HCT116 (cell line): ENCODE results near the gene ZNF579. TPM values are rescaled to one million over a fixed set of nuclear protein-coding genes. Genes with fewer than 3 reads are reported as not detected.

Experiments
- ATAC-seq: fragments of 200-7000 bp; cut with Tn5 transposase; 2 replicates; pipeline ENCODE4 v1.9.1; 2020; ENCODE audit warnings: mild to moderate bottlenecking, moderate library complexity
- BruUV-seq: library from RNA; stranded (reverse); fragments of 400-500 nt; replicated peaks from 2 replicates; lab custom pipeline; 2021; lab: Mats Ljungman, UMichigan
- CTCF ChIA-PET: fragments of 300-600 bp; sonication (Branson Sonifier 250); formaldehyde crosslinking; loops from one replicate; lab custom pipeline; 2021; ENCODE audit warnings: antibody characterized with exemption; lab: Charles Lee
- POLR2A ChIA-PET: fragments of 300-600, 350-600 bp; sonication (Branson Sonifier 250); formaldehyde crosslinking; loops from one replicate; lab custom pipeline; 2021; ENCODE audit warnings: antibody characterized with exemption; lab: Charles Lee
- RAD21 ChIA-PET, 2 experiments: fragments of 300-600 bp; sonication (Branson Sonifier 250); formaldehyde crosslinking; loops; one replicate each; lab custom pipeline; 2023; ENCODE audit warnings: low total read pairs in 2 of 2; ENCODE audit not compliant: uncharacterized antibody in 2 of 2, unreplicated experiment in 2 of 2, low non-redundant PET in 1 of 2; lab: Charles Lee
- DNase-seq: peaks from one replicate; pipeline ENCODE4 v3.0.0-alpha.2; 2010; ENCODE audit warnings: low read depth, low spot score
- H2AFZ ChIP-seq: fragments of 200-600 bp; shearing (Covaris generic), sonication (generic); 2 replicates; pipeline ENCODE4 v1.6.1; 2017; ENCODE audit warnings: low read depth, mixed run types, mixed read lengths, antibody characterized with exemption, low read length; ENCODE audit not compliant: poor library complexity, severe bottlenecking
- H3K27ac ChIP-seq: 2 replicates; pipeline ENCODE4 v1.5.1; 2012; ENCODE audit warnings: low read depth, low read length
- H3K27me3 ChIP-seq: fragments of 200-600 bp; sonication (generic); 2 replicates; pipeline ENCODE4 v1.6.1; 2016; ENCODE audit warnings: mixed run types, low read length, mixed read lengths; ENCODE audit not compliant: insufficient read depth
- H3K36me3 ChIP-seq, 2 experiments: fragments of 200-500 bp in 1 of 2; fragments of 200-600 bp in 1 of 2; sonication (Bioruptor generic) in 1 of 2; sonication (generic) in 1 of 2; 2 replicates each; pipeline versions ENCODE4 v1.5.1 to v1.6.1; 2014 to 2016; ENCODE audit warnings: low read length in 2 of 2, inconsistent platforms in 1 of 2, mixed read lengths in 1 of 2, mixed run types in 1 of 2; ENCODE audit not compliant: insufficient read depth in 2 of 2, control insufficient read depth in 1 of 2
- H3K4me1 ChIP-seq, 2 experiments: fragments of 200-600 bp in 1 of 2; sonication (generic) in 1 of 2; 2 replicates each; pipeline versions ENCODE4 v1.5.1 to v1.6.1; 2012 to 2017; ENCODE audit warnings: low read length in 2 of 2, inconsistent platforms in 1 of 2, mild to moderate bottlenecking in 1 of 2, mixed read lengths in 1 of 2, mixed run types in 1 of 2, moderate library complexity in 1 of 2; ENCODE audit not compliant: insufficient read depth in 2 of 2, control insufficient read depth in 1 of 2
- H3K4me2 ChIP-seq: fragments of 200-600 bp; sonication (generic); 2 replicates; pipeline ENCODE4 v1.6.1; 2017; ENCODE audit warnings: mixed run types, low read length, mixed read lengths
- H3K4me3 ChIP-seq, 2 experiments: fragments of 200-600 bp in 1 of 2; sonication (generic) in 1 of 2; replicated peaks in 1 of 2; 2 replicates each; pipeline ENCODE4 v1.5.1; 2011 to 2016; ENCODE audit warnings: low read length in 2 of 2, control low read depth in 1 of 2, low read depth in 1 of 2, mild to moderate bottlenecking in 1 of 2, mixed read lengths in 1 of 2, mixed run types in 1 of 2
- H3K79me2 ChIP-seq: fragments of 200-600 bp; sonication (generic); 2 replicates; pipeline ENCODE4 v1.6.1; 2017; ENCODE audit warnings: mild to moderate bottlenecking, mixed run types, low read length, moderate library complexity, mixed read lengths; ENCODE audit not compliant: insufficient read depth
- H3K9ac ChIP-seq: fragments of 200-600 bp; sonication (generic); 2 replicates; pipeline ENCODE4 v1.6.1; 2016; ENCODE audit warnings: low read length, mixed read lengths
- H3K9me2 ChIP-seq: fragments of 200-600 bp; sonication (generic), shearing (Covaris generic); 2 replicates; pipeline ENCODE4 v1.6.1; 2017; ENCODE audit warnings: mixed run types, mild to moderate bottlenecking, moderate library complexity; ENCODE audit not compliant: insufficient read depth
- H3K9me3 ChIP-seq, 2 experiments: fragments of 200-500 bp in 1 of 2; fragments of 200-600 bp in 1 of 2; sonication (Bioruptor generic) in 1 of 2; sonication (generic) in 1 of 2; 2 replicates each; pipeline ENCODE4 v1.6.1; 2014 to 2017; ENCODE audit warnings: low read length in 2 of 2, mixed read lengths in 2 of 2, inconsistent platforms in 1 of 2, low read depth in 1 of 2, mild to moderate bottlenecking in 1 of 2, mixed run types in 1 of 2, moderate library complexity in 1 of 2; ENCODE audit not compliant: control insufficient read depth in 1 of 2, insufficient read depth in 1 of 2
- H4K20me1 ChIP-seq: fragments of 200-600 bp; sonication (generic), shearing (Covaris generic); 2 replicates; pipeline ENCODE4 v1.6.1; 2017; ENCODE audit warnings: mixed run types, mild to moderate bottlenecking, moderate library complexity; ENCODE audit not compliant: insufficient read depth
- CBX3 ChIP-seq: IDR thresholded peaks from 2 replicates; pipeline ENCODE4 v1.6.1; 2012; ENCODE audit warnings: low read depth
- CEBPB ChIP-seq: IDR thresholded peaks from 2 replicates; pipeline ENCODE4 v1.6.1; 2012; ENCODE audit warnings: low read depth
- EGR1 ChIP-seq: IDR thresholded peaks from 2 replicates; pipeline ENCODE4 v1.6.1; 2012; ENCODE audit warnings: low read depth
- ELF1 ChIP-seq: IDR thresholded peaks from 2 replicates; pipeline ENCODE4 v1.6.1; 2012; ENCODE audit warnings: low read depth, borderline replicate concordance
- EZH2 ChIP-seq: fragments of 200-600 bp; sonication (generic); IDR thresholded peaks from 2 replicates; pipeline ENCODE4 v1.6.1; 2017; ENCODE audit warnings: antibody characterized with exemption, mixed run types
- EZH2phosphoT487 ChIP-seq: fragments of 200-600 bp; IDR thresholded peaks from 2 replicates; pipeline ENCODE4 v1.6.1; 2018; ENCODE audit warnings: antibody characterized with exemption, borderline replicate concordance
- FOSL1 ChIP-seq: IDR thresholded peaks from 2 replicates; pipeline ENCODE4 v1.6.1; 2012; ENCODE audit warnings: low read depth
- JUND ChIP-seq: IDR thresholded peaks from 2 replicates; pipeline ENCODE4 v1.6.1; 2012
- POLR2A ChIP-seq: IDR thresholded peaks from 2 replicates; pipeline ENCODE4 v1.7.0; 2011; ENCODE audit warnings: borderline replicate concordance; ENCODE audit not compliant: insufficient read depth, insufficient read length; ENCODE audit errors: extremely low read depth
- POLR2AphosphoS5 ChIP-seq: IDR thresholded peaks from 2 replicates; pipeline ENCODE4 v1.6.1; 2011; ENCODE audit warnings: mild to moderate bottlenecking, low read depth, low read length, moderate library complexity
- SP1 ChIP-seq: IDR thresholded peaks from 2 replicates; pipeline ENCODE4 v1.6.1; 2012; ENCODE audit warnings: low read depth
- SRF ChIP-seq: IDR thresholded peaks from 2 replicates; pipeline ENCODE4 v1.6.1; 2012; ENCODE audit warnings: low read depth
- TCF7L2 ChIP-seq: IDR thresholded peaks from 2 replicates; pipeline ENCODE4 v1.7.0; 2011; ENCODE audit warnings: borderline replicate concordance, inconsistent platforms; ENCODE audit not compliant: insufficient read depth, insufficient read length; ENCODE audit errors: extremely low read depth
- YY1 ChIP-seq: IDR thresholded peaks from 2 replicates; pipeline ENCODE4 v1.6.1; 2011; ENCODE audit warnings: low read length, low read depth, moderate library complexity, mild to moderate bottlenecking; ENCODE audit not compliant: insufficient replicate concordance; ENCODE audit errors: extremely low read depth
- ZFX ChIP-seq: fragments of 450-650 bp; IDR thresholded peaks from 2 replicates; pipeline ENCODE4 v1.6.1; 2017
- ZNF274 ChIP-seq: fragments of 200-500 bp; sonication (Bioruptor generic); IDR thresholded peaks from 2 replicates; pipeline ENCODE4 v1.6.1; 2014; ENCODE audit warnings: mild to moderate bottlenecking, low read depth, low read length, inconsistent platforms
- intact Hi-C: fragments of 100-400 bp; cut with micrococcal nuclease; formaldehyde crosslinking; loops from 2 replicates; pipeline ENCODE4 v1.10.0; 2022
- total RNA-seq: library from RNA; stranded (reverse); gene quantifications from one replicate; pipeline ENCODE4 v1.2.1, GENCODE V29; 2021; ENCODE audit not compliant: unreplicated experiment
- TF ChIP-seq, protein P1 (sequence below): IDR thresholded peaks from 2 replicates; pipeline ENCODE4 v1.6.1; 2011; ENCODE audit warnings: mild to moderate bottlenecking, low read length, moderate library complexity; ENCODE audit not compliant: insufficient replicate concordance; ENCODE audit errors: extremely low read depth
- TF ChIP-seq, protein P2 (sequence below), 3 experiments: fragments of 200-600 bp in 1 of 3; sonication (generic) in 1 of 3; IDR thresholded peaks in 2 of 3; conservative IDR thresholded peaks in 1 of 3; 2 replicates each; pipeline ENCODE4 v1.5.1; 2012 to 2017; ENCODE audit warnings: low read depth in 2 of 3, low read length in 2 of 3, antibody characterized with exemption in 1 of 3, borderline replicate concordance in 1 of 3, control low read depth in 1 of 3, mild to moderate bottlenecking in 1 of 3, mixed read lengths in 1 of 3, mixed run types in 1 of 3, moderate library complexity in 1 of 3; ENCODE audit not compliant: insufficient read depth in 1 of 3
- TF ChIP-seq, protein P3 (sequence below): IDR thresholded peaks from 2 replicates; pipeline ENCODE4 v1.6.1; 2012
- TF ChIP-seq, protein P4 (sequence below): IDR thresholded peaks from 2 replicates; pipeline ENCODE4 v1.6.1; 2012; ENCODE audit warnings: low read depth

ZNF579 gene
- total RNA-seq, 1 experiment from 2014 or later = 24.1 TPM

DNA sequence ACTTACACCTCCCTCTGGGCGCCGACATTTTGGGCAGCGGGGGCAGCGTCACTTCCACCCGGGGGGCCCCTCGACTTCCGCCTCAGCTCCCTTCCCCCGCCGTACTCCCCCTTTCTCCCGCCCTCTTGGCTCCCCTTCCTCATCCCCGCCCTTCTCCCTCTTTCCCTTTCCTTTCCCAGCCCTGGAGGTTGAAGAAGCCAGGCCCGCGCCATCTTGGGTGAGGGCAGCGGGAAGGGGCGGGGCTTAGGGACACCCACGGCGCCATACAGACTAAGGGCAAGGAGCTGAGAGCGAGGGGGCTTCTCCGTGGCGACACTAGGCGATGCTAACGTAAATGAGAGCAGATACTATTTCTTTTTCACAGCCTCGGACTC, 18.8 kb upstream of the ZNF579 start, which contains the start of gene FIZ1:
Gene FIZ1, minus strand, starts transcription at position 50 of the 374 bp plus-strand sequence. CDS start 1,652 bp downstream, outside the sequence.
- H3K27me3 ChIP-seq = no peaks in the 10 kb centered on the region
- H3K9me2 ChIP-seq = no peaks in the 10 kb centered on the region
- H2AFZ ChIP-seq = peak within 1 kb of the TSS; percentile 57
- intact Hi-C loops = loop anchor here (1.0 kb wide), 1 partner anchor 25 kb away; the partner anchor contains the start of gene ZNF784
- H3K9me3 ChIP-seq = no peaks in the 10 kb centered on the region
- DNase-seq (peak; percentile 97), ATAC-seq (peak; percentile 78)
- ChIA-PET RAD21 (interaction anchor here (0.6 kb wide), 2 partner anchors 20 to 84 kb away, joined by 3 read pairs; no protein-coding TSS in a partner anchor), CTCF (interaction anchor here (1.0 to 2.5 kb wide), 8 partner anchors 12 to 453 kb away, joined by 4 to 14 read pairs (median 6); no protein-coding TSS in a partner anchor), POLR2A (interaction anchor here (0.6 to 1.8 kb wide), 13 partner anchors 9 to 123 kb away, joined by 3 to 9 read pairs (median 4); partner anchors contain the start of genes U2AF2, ZNF581, ZNF628 and ZNF784)
- peak within 1 kb of the TSS; percentile 80 for H3K9ac ChIP-seq
- H3K4me3 ChIP-seq = peak within 1 kb of the TSS; percentile 56 to 67
- peak within 1 kb of the TSS; percentile 96 for H3K4me2 ChIP-seq
- H3K36me3 ChIP-seq = peaks cover 3 to 18% of the 10 kb centered on the region in 2 experiments
- peaks cover 4% of the 10 kb centered on the region; the same call in 1 of the 2 replicates for H3K79me2 ChIP-seq
- no TSS peak for BruUV-seq
- H4K20me1 ChIP-seq = no peaks in the 10 kb centered on the region
- peak within 1 kb of the TSS; percentile 83 for H3K27ac ChIP-seq
- peaks cover 24 to 39% of the 10 kb centered on the region in 2 experiments for H3K4me1 ChIP-seq
- TF ChIP-seq, protein P1, sequence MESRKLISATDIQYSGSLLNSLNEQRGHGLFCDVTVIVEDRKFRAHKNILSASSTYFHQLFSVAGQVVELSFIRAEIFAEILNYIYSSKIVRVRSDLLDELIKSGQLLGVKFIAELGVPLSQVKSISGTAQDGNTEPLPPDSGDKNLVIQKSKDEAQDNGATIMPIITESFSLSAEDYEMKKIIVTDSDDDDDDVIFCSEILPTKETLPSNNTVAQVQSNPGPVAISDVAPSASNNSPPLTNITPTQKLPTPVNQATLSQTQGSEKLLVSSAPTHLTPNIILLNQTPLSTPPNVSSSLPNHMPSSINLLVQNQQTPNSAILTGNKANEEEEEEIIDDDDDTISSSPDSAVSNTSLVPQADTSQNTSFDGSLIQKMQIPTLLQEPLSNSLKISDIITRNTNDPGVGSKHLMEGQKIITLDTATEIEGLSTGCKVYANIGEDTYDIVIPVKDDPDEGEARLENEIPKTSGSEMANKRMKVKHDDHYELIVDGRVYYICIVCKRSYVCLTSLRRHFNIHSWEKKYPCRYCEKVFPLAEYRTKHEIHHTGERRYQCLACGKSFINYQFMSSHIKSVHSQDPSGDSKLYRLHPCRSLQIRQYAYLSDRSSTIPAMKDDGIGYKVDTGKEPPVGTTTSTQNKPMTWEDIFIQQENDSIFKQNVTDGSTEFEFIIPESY = no peak
- TF ChIP-seq ELF1 (no peak; the same call in 1 of the 2 replicates), CEBPB (no peak), FOSL1 (no peak), EZH2phosphoT487 (no peak), CBX3 (no peak), SP1 (peak; percentile 80), ZFX (no peak; the same call in 1 of the 2 replicates), YY1 (peak; percentile 98), EZH2 (no peak), SRF (no peak), TCF7L2 (no peak), POLR2AphosphoS5 (no peak), ZNF274 (no peak), EGR1 (peak; percentile 89; the same call in 1 of the 2 replicates), JUND (no peak), POLR2A (no peak)
- TF ChIP-seq, protein P2, sequence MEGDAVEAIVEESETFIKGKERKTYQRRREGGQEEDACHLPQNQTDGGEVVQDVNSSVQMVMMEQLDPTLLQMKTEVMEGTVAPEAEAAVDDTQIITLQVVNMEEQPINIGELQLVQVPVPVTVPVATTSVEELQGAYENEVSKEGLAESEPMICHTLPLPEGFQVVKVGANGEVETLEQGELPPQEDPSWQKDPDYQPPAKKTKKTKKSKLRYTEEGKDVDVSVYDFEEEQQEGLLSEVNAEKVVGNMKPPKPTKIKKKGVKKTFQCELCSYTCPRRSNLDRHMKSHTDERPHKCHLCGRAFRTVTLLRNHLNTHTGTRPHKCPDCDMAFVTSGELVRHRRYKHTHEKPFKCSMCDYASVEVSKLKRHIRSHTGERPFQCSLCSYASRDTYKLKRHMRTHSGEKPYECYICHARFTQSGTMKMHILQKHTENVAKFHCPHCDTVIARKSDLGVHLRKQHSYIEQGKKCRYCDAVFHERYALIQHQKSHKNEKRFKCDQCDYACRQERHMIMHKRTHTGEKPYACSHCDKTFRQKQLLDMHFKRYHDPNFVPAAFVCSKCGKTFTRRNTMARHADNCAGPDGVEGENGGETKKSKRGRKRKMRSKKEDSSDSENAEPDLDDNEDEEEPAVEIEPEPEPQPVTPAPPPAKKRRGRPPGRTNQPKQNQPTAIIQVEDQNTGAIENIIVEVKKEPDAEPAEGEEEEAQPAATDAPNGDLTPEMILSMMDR (IDR thresholded peaks at IDR 0.05 in 2 of 3, conservative IDR thresholded peaks at IDR 0.05 in 1 of 3; ENCODE audit: borderline replicate concordance in 1 of 3, insufficient read depth in 1 of 3, low read depth in 2 of 3, low read length in 2 of 3) = no peak
- TF ChIP-seq, protein P3, sequence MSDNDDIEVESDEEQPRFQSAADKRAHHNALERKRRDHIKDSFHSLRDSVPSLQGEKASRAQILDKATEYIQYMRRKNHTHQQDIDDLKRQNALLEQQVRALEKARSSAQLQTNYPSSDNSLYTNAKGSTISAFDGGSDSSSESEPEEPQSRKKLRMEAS = no peak
- TF ChIP-seq, protein P4, sequence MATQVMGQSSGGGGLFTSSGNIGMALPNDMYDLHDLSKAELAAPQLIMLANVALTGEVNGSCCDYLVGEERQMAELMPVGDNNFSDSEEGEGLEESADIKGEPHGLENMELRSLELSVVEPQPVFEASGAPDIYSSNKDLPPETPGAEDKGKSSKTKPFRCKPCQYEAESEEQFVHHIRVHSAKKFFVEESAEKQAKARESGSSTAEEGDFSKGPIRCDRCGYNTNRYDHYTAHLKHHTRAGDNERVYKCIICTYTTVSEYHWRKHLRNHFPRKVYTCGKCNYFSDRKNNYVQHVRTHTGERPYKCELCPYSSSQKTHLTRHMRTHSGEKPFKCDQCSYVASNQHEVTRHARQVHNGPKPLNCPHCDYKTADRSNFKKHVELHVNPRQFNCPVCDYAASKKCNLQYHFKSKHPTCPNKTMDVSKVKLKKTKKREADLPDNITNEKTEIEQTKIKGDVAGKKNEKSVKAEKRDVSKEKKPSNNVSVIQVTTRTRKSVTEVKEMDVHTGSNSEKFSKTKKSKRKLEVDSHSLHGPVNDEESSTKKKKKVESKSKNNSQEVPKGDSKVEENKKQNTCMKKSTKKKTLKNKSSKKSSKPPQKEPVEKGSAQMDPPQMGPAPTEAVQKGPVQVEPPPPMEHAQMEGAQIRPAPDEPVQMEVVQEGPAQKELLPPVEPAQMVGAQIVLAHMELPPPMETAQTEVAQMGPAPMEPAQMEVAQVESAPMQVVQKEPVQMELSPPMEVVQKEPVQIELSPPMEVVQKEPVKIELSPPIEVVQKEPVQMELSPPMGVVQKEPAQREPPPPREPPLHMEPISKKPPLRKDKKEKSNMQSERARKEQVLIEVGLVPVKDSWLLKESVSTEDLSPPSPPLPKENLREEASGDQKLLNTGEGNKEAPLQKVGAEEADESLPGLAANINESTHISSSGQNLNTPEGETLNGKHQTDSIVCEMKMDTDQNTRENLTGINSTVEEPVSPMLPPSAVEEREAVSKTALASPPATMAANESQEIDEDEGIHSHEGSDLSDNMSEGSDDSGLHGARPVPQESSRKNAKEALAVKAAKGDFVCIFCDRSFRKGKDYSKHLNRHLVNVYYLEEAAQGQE = no peak
